MM.1S (cell line): ENCODE results near the gene WEE2.

Experiments used
- DNase-seq: peaks from one replicate; pipeline ENCODE4 v3.0.0-alpha.2; 2015
- H2AFZ ChIP-seq: fragments of 300-600 bp; sonication (generic); 2 replicates; pipeline ENCODE4 v1.6.0; 2016; ENCODE audit warnings: antibody characterized with exemption, low read length
- H3F3A ChIP-seq: fragments of 300-600 bp; sonication (generic); 2 replicates; pipeline ENCODE4 v1.6.1; 2016; ENCODE audit warnings: mild to moderate bottlenecking, antibody characterized with exemption, low read length, moderate library complexity, mixed read lengths; ENCODE audit not compliant: insufficient read depth
- H3K27ac ChIP-seq: fragments of 300-600 bp; sonication (generic); 2 replicates; pipeline ENCODE4 v1.5.1; 2016; ENCODE audit warnings: mild to moderate bottlenecking, low read length
- H3K27me3 ChIP-seq: fragments of 300-600 bp; sonication (generic); replicated peaks from 2 replicates; pipeline ENCODE4 v1.6.0; 2016; ENCODE audit warnings: low read length; ENCODE audit not compliant: insufficient read depth
- H3K36me3 ChIP-seq: fragments of 300-600 bp; sonication (generic); replicated peaks from 2 replicates; pipeline ENCODE4 v1.6.1; 2016; ENCODE audit warnings: mild to moderate bottlenecking, low read length, mixed read lengths; ENCODE audit not compliant: insufficient read depth
- H3K4me1 ChIP-seq: fragments of 300-600 bp; sonication (generic); 2 replicates; pipeline ENCODE4 v1.6.1; 2016; ENCODE audit warnings: low read length, mixed read lengths
- H3K4me2 ChIP-seq: fragments of 300-600 bp; sonication (generic); 2 replicates; pipeline ENCODE4 v1.6.0; 2016; ENCODE audit warnings: low read depth, low read length
- H3K4me3 ChIP-seq: fragments of 300-600 bp; sonication (generic); 2 replicates; pipeline ENCODE4 v1.5.1; 2016; ENCODE audit warnings: low read length, mixed read lengths
- H3K79me2 ChIP-seq: fragments of 300-600 bp; sonication (generic); 2 replicates; pipeline ENCODE4 v1.6.1; 2016; ENCODE audit warnings: mixed run types, low read length, mixed read lengths
- H3K9ac ChIP-seq: fragments of 300-600 bp; sonication (generic); 2 replicates; pipeline ENCODE4 v1.6.1; 2016; ENCODE audit warnings: low read length, mixed read lengths
- H3K9me2 ChIP-seq: fragments of 300-600 bp; sonication (generic); replicated peaks from 2 replicates; pipeline ENCODE4 v1.6.1; 2016; ENCODE audit warnings: mild to moderate bottlenecking, low read length, mixed read lengths; ENCODE audit not compliant: insufficient read depth
- H3K9me3 ChIP-seq: fragments of 300-600 bp; sonication (generic); replicated peaks from 2 replicates; pipeline ENCODE4 v1.6.1; 2016; ENCODE audit warnings: mild to moderate bottlenecking, low read length, mixed read lengths; ENCODE audit not compliant: insufficient read depth
- H4K20me1 ChIP-seq: fragments of 300-600 bp; sonication (generic); 2 replicates; pipeline ENCODE4 v1.6.1; 2016; ENCODE audit warnings: mild to moderate bottlenecking, low read length, moderate library complexity, mixed read lengths; ENCODE audit not compliant: insufficient read depth
- CTCF ChIP-seq: fragments of 300-600 bp; sonication (generic); IDR thresholded peaks from 2 replicates; pipeline ENCODE4 v1.5.1; 2016; ENCODE audit warnings: antibody characterized with exemption, low read length, mixed read lengths
- EZH2 ChIP-seq: fragments of 300-600 bp; sonication (generic); optimal IDR thresholded peaks from 2 replicates; pipeline ENCODE3; 2017; ENCODE audit warnings: low read depth, mild to moderate bottlenecking, antibody characterized with exemption, low read length, mixed read lengths
- EZH2phosphoT487 ChIP-seq: fragments of 300-600 bp; sonication (generic); IDR thresholded peaks from 2 replicates; pipeline ENCODE4 v1.6.1; 2018; ENCODE audit warnings: antibody characterized with exemption, low read length

The WEE2 gene

GRCh38 chr7:141700848-141701371, 7.2 kb upstream of the WEE2 start:
- DNase-seq = no peak
- no peaks in the 10 kb centered on the region for H3K9me2 ChIP-seq
- TF ChIP-seq CTCF (no peak), EZH2phosphoT487 (no peak), EZH2 (no peak)
- H3K4me1 ChIP-seq = peaks cover 8% of the 10 kb centered on the region
- H3K27me3 ChIP-seq = 0 out of 2 replicates have a peak, but pooled peaks cover 12% of the 10 kb centered on the region
- H3K4me2 ChIP-seq = peak overlapping the region; percentile 61
- no peaks in the 10 kb centered on the region for H4K20me1 ChIP-seq
- H3K4me3 ChIP-seq = peak overlapping the region; percentile 46; the same call in 1 of the 2 replicates
- H2AFZ ChIP-seq = no peak overlapping the region
- H3K9ac ChIP-seq = no peak overlapping the region
- H3K27ac ChIP-seq = no peak overlapping the region
- no peaks in the 10 kb centered on the region for H3K9me3 ChIP-seq
- peaks cover 5% of the 10 kb centered on the region; the same call in 1 of the 2 replicates for H3F3A ChIP-seq
- no peaks in the 10 kb centered on the region for H3K36me3 ChIP-seq
- 0 out of 2 replicates have a peak, but pooled peaks cover 7% of the 10 kb centered on the region for H3K79me2 ChIP-seq

GRCh38 chr7:141701489-141702046, 6.6 kb upstream of the WEE2 start:
- 0 out of 2 replicates have a peak, but pooled peaks cover 7% of the 10 kb centered on the region for H3K79me2 ChIP-seq
- TF ChIP-seq CTCF = no peak
- TF ChIP-seq EZH2phosphoT487 = no peak
- TF ChIP-seq EZH2 = no peak
- 0 out of 2 replicates have a peak, but pooled peaks cover 12% of the 10 kb centered on the region for H3K27me3 ChIP-seq

GRCh38 chr7:141702047-141702567, 6.0 kb upstream of the WEE2 start, which contains the start of gene DENND11:
TSS of gene DENND11 (minus strand) at chr7:141702166. CDS start at chr7:141702153, 13 bp downstream.
- H3K9me3 ChIP-seq = no peaks in the 10 kb centered on the region
- no peak for TF ChIP-seq EZH2phosphoT487
- no peak for TF ChIP-seq EZH2
- TF ChIP-seq CTCF = no peak
- peak within 1 kb of the TSS; percentile 61 for H3K4me2 ChIP-seq
- H3K4me3 ChIP-seq = peak within 1 kb of the TSS; percentile 66
- peak within 1 kb of the TSS; percentile 47; the same call in 1 of the 2 replicates for H3K9ac ChIP-seq
- no peaks in the 10 kb centered on the region for H3K36me3 ChIP-seq
- peaks cover 8% of the 10 kb centered on the region for H3K4me1 ChIP-seq
- H3K9me2 ChIP-seq = no peaks in the 10 kb centered on the region
- H2AFZ ChIP-seq = peak within 1 kb of the TSS; percentile 49
- peak; percentile 68 for DNase-seq
- H3K27ac ChIP-seq = no peak within 1 kb of the TSS
- no peaks in the 10 kb centered on the region for H4K20me1 ChIP-seq
- H3K79me2 ChIP-seq = 0 out of 2 replicates have a peak, but pooled peaks cover 7% of the 10 kb centered on the region
- H3K27me3 ChIP-seq = 0 out of 2 replicates have a peak, but pooled peaks cover 12% of the 10 kb centered on the region
- peaks cover 5% of the 10 kb centered on the region; the same call in 1 of the 2 replicates for H3F3A ChIP-seq

More at GRCh38 chr7:141701489-141702046, 6.6 kb upstream of the WEE2 start:
- Histone ChIP-seq H3K9me2 (no peaks in the 10 kb centered on the region), H3K4me2 (peak overlapping the region; percentile 26; the same call in 1 of the 2 replicates), H3K36me3 (no peaks in the 10 kb centered on the region), H3F3A (peaks cover 5% of the 10 kb centered on the region; the same call in 1 of the 2 replicates), H3K4me1 (peaks cover 8% of the 10 kb centered on the region), H3K9me3 (no peaks in the 10 kb centered on the region), H3K9ac (peak overlapping the region; percentile 47; the same call in 1 of the 2 replicates), H3K4me3 (peak overlapping the region; percentile 65), H4K20me1 (no peaks in the 10 kb centered on the region), H2AFZ (0 out of 2 replicates have a peak overlapping the region, but pooled peaks have one; percentile 47), H3K27ac (no peak overlapping the region)
- DNase-seq = peak; percentile 78
